K562 (cell line): ENCODE measurements around the gene UGT1A3. TPM values are rescaled to one million over a fixed set of nuclear protein-coding genes. Genes with fewer than 3 reads are reported as not detected.
A peak's percentile ranks its signal among the peaks of the same experiment; 100 is the strongest.

Source experiments
- BCL6 ChIP-seq: fragments of 250-450 bp; sonication (Bioruptor Pico); IDR thresholded peaks from 2 replicates; pipeline ENCODE4 v1.4.0; 2020
- FOSL1 ChIP-seq: fragments of 200-800 bp; sonication (Bioruptor generic); conservative IDR thresholded peaks from 2 replicates; pipeline ENCODE4 v1.6.1; 2016; ENCODE audit warnings: missing genetic modification characterization, missing compliant biosample characterization
- FOXJ3 ChIP-seq: sonication (generic); formaldehyde crosslinking; IDR thresholded peaks from 2 replicates; pipeline ENCODE4 v1.4.0; 2020; ENCODE audit warnings: mild to moderate bottlenecking, missing genetic modification reagents
- HLTF ChIP-seq: fragments of 450-650 bp; IDR thresholded peaks from 2 replicates; pipeline ENCODE4 v1.6.1; 2016
- MEF2D ChIP-seq: conservative IDR thresholded peaks from 2 replicates; pipeline ENCODE4 v1.6.1; 2016; ENCODE audit warnings: low read depth, missing genetic modification characterization, missing compliant biosample characterization
- NFIX ChIP-seq: fragments of 250-450 bp; sonication (Bioruptor Pico); IDR thresholded peaks from 2 replicates; pipeline ENCODE4 v1.4.0; 2020; ENCODE audit warnings: low read depth, mild to moderate bottlenecking, moderate library complexity
- PHB ChIP-seq: fragments of 250-450 bp; sonication (Bioruptor Pico); IDR thresholded peaks from 2 replicates; pipeline ENCODE4 v1.5.0; 2021
- POLR3A ChIP-seq: IDR thresholded peaks from 2 replicates; pipeline ENCODE4 v1.6.1; 2011; ENCODE audit warnings: borderline replicate concordance, mild to moderate bottlenecking, moderate library complexity; ENCODE audit not compliant: insufficient read length, insufficient read depth; ENCODE audit errors: extremely low read depth
- XRCC4 ChIP-seq: IDR thresholded peaks from one replicate; pipeline ENCODE4 v1.6.1; 2011; ENCODE audit not compliant: insufficient read depth, insufficient read length; ENCODE audit errors: extremely low read depth
- ZC3H4 ChIP-seq: sonication (generic); formaldehyde crosslinking; IDR thresholded peaks from 2 replicates; pipeline ENCODE4 v1.9.0; 2021; ENCODE audit warnings: missing genetic modification reagents, borderline replicate concordance
- ZKSCAN8 ChIP-seq: fragments of 200-800 bp; sonication (Bioruptor generic); IDR thresholded peaks from 2 replicates; pipeline ENCODE4 v1.6.1; 2016; ENCODE audit warnings: missing genetic modification characterization, missing compliant biosample characterization
- ZNF143 ChIP-seq: sonication (generic); formaldehyde crosslinking; IDR thresholded peaks from 2 replicates; pipeline ENCODE4 v1.9.0; 2022; ENCODE audit warnings: mild to moderate bottlenecking, missing genetic modification reagents
- polyA plus RNA-seq, 8 experiments: library from polyadenylated mRNA; depleted of rRNA in 4 of 8; stranded (reverse) in 5 of 8; unstranded in 3 of 8; fragments of >200 nt; fragmentation: Nextera tagmentation in 2 of 8; fragmentation: Illumina TruSeq in 1 of 8; extraction: Ambion mirVana in 2 of 8; extraction: Trizol in 1 of 8; gene quantifications; 2 replicates each; pipeline versions ENCODE4 v1.2.1 to v1.2.3, GENCODE V29; 2011 to 2014; ENCODE audit warnings: inconsistent platforms in 1 of 8, missing spikeins in 1 of 8
- total RNA-seq, 7 experiments: library from RNA; depleted of rRNA in 6 of 7; stranded (reverse); fragments of >200 nt in 6 of 7; fragmentation: Illumina TruSeq in 2 of 7; extraction: Trizol in 2 of 7; gene quantifications; 2 replicates each; pipeline versions ENCODE4 v1.2.1 to v1.2.3, GENCODE V29; 2011 to 2021; ENCODE audit warnings: low replicate concordance in 1 of 7
- TF ChIP-seq, protein P1 (sequence below), 2 experiments: fragments of 250-450 bp in 1 of 2; fragments of 450-650 bp in 1 of 2; sonication (Bioruptor Pico) in 1 of 2; IDR thresholded peaks; 2 replicates each; pipeline versions ENCODE4 v1.6.1 to v1.8.0; 2016 to 2021; ENCODE audit warnings: mild to moderate bottlenecking in 2 of 2, moderate library complexity in 2 of 2, missing compliant biosample characterization in 1 of 2, missing genetic modification characterization in 1 of 2
- TF ChIP-seq, protein P2 (sequence below): fragments of 450-650 bp; IDR thresholded peaks from 2 replicates; pipeline ENCODE4 v1.6.1; 2016; ENCODE audit warnings: low read depth
- TF ChIP-seq, protein P3 (sequence below): fragments of 450-650 bp; IDR thresholded peaks from 2 replicates; pipeline ENCODE4 v1.7.1; 2018; ENCODE audit warnings: mild to moderate bottlenecking, low read depth; ENCODE audit not compliant: partially characterized antibody
- TF ChIP-seq, protein P4 (sequence below): sonication (generic); formaldehyde crosslinking; IDR thresholded peaks from 2 replicates; pipeline ENCODE4 v1.8.0; 2022; ENCODE audit warnings: mild to moderate bottlenecking, missing genetic modification reagents

The UGT1A3 gene
- total and polyA plus RNA-seq, 9 of the 15 experiments (the other 6 are each of a cell fraction or from before 2014, with no cell fraction given), result not detected

DNA sequence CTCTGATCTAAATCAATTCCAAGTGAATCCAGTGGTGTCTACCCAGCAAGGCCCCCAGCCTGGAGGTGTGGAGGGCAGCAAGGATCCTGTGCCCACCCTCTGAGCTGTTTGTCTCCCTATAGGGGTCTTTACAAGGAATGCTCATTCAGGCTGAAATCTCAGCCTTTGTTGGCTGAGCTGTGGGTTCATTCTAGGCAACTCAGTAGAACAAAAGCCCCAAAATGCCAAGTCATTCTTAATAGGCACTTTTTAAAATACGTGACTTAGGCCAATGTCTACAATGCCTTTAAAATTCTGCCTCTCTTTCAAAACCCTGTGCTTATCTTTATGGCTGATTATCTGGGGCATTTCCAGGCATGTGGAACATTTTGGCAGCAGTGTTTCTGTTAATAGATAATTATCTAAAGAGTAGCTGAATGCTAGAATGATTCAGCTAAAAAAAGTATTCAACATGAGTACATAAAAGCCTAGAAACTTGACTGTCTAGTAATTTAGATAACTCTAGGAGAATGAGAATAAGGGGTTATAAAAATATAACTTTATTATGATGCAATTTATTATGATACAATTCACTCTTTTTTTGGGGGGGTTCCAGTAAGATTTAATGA, 28.7 kb upstream of the UGT1A3 start (continued):
- TF ChIP-seq, protein P1, sequence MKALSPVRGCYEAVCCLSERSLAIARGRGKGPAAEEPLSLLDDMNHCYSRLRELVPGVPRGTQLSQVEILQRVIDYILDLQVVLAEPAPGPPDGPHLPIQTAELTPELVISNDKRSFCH (CRISPR knock-in tag; IDR thresholded peaks at IDR 0.05), result no peak
- TF ChIP-seq, protein P1 (tag; IDR thresholded peaks at IDR 0.05), result no peak
- TF ChIP-seq PHB (CRISPR knock-in tag) (no peak), MEF2D (no peak; the same call in 1 of the 2 replicates), NFIX (CRISPR knock-in tag) (no peak), ZC3H4 (CRISPR knock-in tag) (no peak), POLR3A (no peak), ZKSCAN8 (CRISPR knock-in tag) (no peak), XRCC4 (no peak), HLTF (no peak), BCL6 (CRISPR knock-in tag) (peak; percentile 58; the same call in 1 of the 2 replicates), FOSL1 (tag) (peak; percentile 31; the same call in 1 of the 2 replicates), ZNF143 (CRISPR knock-in tag) (no peak), FOXJ3 (CRISPR knock-in tag) (no peak)
- TF ChIP-seq, protein P2, sequence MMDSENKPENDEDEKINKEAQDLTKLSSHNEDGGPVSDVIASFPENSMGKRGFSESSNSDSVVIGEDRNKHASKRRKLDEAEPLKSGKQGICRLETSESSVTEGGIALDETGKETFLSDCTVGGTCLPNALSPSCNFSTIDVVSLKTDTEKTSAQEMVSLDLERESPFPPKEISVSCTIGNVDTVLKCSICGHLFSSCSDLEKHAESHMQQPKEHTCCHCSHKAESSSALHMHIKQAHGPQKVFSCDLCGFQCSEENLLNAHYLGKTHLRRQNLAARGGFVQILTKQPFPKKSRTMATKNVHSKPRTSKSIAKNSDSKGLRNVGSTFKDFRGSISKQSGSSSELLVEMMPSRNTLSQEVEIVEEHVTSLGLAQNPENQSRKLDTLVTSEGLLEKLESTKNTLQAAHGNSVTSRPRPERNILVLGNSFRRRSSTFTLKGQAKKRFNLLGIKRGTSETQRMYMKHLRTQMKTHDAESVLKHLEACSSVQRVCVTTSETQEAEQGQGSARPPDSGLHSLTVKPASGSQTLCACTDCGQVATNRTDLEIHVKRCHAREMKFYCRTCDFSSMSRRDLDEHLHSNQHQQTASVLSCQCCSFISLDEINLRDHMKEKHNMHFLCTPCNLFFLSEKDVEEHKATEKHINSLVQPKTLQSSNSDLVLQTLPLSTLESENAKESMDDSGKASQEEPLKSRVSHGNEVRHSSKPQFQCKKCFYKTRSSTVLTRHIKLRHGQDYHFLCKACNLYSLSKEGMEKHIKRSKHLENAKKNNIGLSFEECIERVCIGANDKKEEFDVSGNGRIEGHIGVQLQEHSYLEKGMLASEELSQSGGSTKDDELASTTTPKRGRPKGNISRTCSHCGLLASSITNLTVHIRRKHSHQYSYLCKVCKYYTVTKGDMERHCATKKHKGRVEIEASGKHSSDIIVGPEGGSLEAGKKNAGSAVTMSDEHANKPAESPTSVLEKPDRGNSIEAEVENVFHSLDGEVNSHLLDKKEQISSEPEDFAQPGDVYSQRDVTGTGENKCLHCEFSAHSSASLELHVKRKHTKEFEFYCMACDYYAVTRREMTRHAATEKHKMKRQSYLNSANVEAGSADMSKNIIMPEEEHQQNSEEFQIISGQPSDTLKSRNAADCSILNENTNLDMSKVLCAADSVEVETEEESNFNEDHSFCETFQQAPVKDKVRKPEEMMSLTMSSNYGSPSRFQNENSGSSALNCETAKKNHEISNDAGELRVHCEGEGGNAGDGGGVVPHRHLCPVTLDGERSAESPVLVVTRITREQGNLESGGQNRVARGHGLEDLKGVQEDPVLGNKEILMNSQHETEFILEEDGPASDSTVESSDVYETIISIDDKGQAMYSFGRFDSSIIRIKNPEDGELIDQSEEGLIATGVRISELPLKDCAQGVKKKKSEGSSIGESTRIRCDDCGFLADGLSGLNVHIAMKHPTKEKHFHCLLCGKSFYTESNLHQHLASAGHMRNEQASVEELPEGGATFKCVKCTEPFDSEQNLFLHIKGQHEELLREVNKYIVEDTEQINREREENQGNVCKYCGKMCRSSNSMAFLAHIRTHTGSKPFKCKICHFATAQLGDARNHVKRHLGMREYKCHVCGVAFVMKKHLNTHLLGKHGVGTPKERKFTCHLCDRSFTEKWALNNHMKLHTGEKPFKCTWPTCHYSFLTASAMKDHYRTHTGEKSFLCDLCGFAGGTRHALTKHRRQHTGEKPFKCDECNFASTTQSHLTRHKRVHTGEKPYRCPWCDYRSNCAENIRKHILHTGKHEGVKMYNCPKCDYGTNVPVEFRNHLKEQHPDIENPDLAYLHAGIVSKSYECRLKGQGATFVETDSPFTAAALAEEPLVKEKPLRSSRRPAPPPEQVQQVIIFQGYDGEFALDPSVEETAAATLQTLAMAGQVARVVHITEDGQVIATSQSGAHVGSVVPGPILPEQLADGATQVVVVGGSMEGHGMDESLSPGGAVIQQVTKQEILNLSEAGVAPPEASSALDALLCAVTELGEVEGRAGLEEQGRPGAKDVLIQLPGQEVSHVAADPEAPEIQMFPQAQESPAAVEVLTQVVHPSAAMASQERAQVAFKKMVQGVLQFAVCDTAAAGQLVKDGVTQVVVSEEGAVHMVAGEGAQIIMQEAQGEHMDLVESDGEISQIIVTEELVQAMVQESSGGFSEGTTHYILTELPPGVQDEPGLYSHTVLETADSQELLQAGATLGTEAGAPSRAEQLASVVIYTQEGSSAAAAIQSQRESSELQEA, result no peak
- TF ChIP-seq, protein P3, sequence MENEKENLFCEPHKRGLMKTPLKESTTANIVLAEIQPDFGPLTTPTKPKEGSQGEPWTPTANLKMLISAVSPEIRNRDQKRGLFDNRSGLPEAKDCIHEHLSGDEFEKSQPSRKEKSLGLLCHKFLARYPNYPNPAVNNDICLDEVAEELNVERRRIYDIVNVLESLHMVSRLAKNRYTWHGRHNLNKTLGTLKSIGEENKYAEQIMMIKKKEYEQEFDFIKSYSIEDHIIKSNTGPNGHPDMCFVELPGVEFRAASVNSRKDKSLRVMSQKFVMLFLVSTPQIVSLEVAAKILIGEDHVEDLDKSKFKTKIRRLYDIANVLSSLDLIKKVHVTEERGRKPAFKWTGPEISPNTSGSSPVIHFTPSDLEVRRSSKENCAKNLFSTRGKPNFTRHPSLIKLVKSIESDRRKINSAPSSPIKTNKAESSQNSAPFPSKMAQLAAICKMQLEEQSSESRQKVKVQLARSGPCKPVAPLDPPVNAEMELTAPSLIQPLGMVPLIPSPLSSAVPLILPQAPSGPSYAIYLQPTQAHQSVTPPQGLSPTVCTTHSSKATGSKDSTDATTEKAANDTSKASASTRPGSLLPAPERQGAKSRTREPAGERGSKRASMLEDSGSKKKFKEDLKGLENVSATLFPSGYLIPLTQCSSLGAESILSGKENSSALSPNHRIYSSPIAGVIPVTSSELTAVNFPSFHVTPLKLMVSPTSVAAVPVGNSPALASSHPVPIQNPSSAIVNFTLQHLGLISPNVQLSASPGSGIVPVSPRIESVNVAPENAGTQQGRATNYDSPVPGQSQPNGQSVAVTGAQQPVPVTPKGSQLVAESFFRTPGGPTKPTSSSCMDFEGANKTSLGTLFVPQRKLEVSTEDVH, result no peak
- TF ChIP-seq, protein P4, sequence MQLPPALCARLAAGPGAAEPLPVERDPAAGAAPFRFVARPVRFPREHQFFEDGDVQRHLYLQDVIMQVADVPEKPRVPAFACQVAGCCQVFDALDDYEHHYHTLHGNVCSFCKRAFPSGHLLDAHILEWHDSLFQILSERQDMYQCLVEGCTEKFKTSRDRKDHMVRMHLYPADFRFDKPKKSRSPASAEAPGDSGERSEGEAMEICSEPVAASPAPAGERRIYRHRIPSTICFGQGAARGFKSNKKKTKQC (CRISPR knock-in tag), result no peak
